VCaP (cell line): Measurements from ENCODE around the gene BCL2L13.

ENCODE experiments used
- H3K27ac ChIP-seq: fragments of 450-650 bp; 2 replicates; pipeline ENCODE4 v1.5.1; 2017
- CTCF ChIP-seq: fragments of 450-650 bp; conservative IDR thresholded peaks from 2 replicates; pipeline ENCODE4 v1.5.1; 2017; ENCODE audit warnings: mild to moderate bottlenecking, moderate library complexity

BCL2L13 gene

DNA sequence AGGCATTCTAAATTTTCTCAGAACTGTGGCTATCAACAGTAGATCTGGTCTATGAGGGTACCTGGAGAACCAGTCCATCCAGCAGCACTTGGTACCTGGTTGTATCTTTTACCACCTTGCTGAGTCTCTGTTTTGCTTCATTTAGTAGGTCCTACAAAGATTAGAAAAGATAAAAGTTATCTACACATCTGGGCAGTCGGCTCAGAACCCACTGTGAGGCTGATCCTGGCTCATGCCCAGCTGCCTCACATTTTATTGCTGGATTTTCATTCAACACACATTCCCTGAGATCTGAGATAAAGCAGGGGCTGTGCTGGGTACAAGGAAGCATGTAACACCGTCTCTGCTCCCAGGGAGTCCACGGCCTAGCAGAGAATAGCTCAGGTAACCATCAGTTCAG, 37.5 kb upstream of the BCL2L13 start:
- TF ChIP-seq CTCF, result no peak
- peak overlapping the region; percentile 95 for H3K27ac ChIP-seq

DNA sequence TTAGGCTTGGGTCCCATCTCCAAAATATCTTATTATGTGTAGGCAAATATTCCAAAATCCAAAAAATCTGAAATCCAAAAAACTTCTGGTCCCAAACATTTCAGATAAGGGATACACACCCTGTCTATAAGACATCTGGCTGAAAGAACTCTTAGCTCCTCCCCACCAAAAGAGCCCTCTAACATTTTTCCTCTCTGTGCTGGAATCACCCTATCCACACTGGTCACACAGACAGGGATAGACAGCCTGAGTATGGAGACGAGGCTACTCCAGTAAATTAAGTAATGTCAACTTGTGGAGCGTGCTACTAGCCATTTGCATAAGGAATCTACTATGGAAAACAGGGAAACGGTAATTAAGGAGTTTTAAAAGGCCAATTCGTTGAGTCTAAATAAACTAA, 34.9 kb upstream of the BCL2L13 start:
- H3K27ac ChIP-seq, result peak overlapping the region; percentile 95; the same call in 1 of the 2 replicates
- no peak for TF ChIP-seq CTCF

GRCh38 chr22:17606496-17606895, 32.1 kb upstream of the BCL2L13 start:
- H3K27ac ChIP-seq, result peak overlapping the region; percentile 95
- no peak for TF ChIP-seq CTCF

GRCh38 chr22:17607891-17608521, 30.6 kb upstream of the BCL2L13 start:
- H3K27ac ChIP-seq, result peak overlapping the region; percentile 95
- no peak for TF ChIP-seq CTCF

- no peak overlapping the region for H3K27ac ChIP-seq
These were observed 26.5 kb upstream of the BCL2L13 start for GRCh38 chr22:17612057-17612456.

DNA sequence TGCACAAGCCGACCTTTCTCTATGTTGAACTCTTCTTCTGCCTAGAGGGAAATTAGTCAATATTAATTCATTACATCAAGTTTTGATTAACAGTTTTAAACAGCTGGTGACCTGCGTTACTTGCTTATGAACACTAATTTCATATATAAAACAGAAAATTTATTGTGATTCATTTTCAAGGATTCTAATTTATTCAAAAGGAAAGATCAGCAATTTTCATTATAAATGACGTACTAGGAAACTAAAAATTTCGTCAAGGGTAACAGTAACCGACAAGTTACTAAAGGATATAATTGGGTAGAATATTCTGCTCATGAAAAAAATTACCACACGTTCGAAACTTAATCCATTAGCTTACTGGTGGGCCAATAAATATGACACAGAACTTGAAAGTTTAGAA, 25.3 kb upstream of the BCL2L13 start:
- H3K27ac ChIP-seq, result no peak overlapping the region
- TF ChIP-seq CTCF, result no peak

More at GRCh38 chr22:17612057-17612456, 26.5 kb upstream of the BCL2L13 start:
- TF ChIP-seq CTCF, result no peak

- peak overlapping the region; percentile 89 for H3K27ac ChIP-seq
These were observed 10.6 kb upstream of the BCL2L13 start for GRCh38 chr22:17627961-17628405.

More at GRCh38 chr22:17627961-17628405, 10.6 kb upstream of the BCL2L13 start:
- TF ChIP-seq CTCF, result no peak
